Fibroblast of upper back skin (primary cell): Measurements from ENCODE around the gene LRRN3.
A peak's percentile ranks its signal among the peaks of the same experiment; 100 is the strongest.

Source experiments
- DNase-seq: peaks from one replicate; pipeline ENCODE4 v3.0.0-alpha.2; 2013

Gene LRRN3

DNA sequence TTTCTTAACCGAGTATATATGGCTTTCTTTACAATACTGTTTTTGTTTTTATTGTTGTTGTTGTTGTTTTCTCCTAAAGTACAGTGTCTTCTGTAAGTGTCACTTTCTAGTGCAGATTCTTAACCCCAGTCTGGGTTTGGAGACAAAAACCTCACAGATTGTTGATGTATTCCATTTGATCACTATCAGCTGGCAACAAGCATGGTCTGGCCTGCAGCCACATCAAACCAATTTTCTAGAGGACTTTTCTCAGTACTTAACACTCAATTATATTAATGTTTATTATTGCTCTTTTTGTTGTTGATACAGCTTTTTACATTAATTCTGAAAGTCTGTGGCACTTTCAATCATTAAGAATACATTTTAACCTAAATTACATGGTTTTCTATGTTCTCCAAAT, 17.1 kb downstream of the LRRN3 start:
- no peak for DNase-seq

DNA sequence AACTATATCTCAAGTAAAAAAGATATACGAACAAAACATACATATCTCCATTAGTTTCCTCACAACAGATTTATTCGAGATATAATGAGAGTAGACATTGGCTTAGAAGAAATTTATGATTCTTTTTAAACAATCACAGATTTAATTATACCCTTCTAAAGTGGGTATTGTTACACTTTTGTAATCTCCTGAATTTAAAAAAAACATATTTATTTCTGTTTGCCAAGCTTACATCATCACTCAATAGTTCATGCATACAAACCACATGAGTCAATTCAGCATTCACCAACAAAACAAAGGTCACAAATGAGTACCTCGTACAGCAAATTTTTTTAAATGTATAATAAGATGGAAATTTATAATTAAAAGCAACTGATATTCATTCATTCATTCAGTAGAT, 17.6 kb downstream of the LRRN3 start:
- DNase-seq, result no peak

DNA sequence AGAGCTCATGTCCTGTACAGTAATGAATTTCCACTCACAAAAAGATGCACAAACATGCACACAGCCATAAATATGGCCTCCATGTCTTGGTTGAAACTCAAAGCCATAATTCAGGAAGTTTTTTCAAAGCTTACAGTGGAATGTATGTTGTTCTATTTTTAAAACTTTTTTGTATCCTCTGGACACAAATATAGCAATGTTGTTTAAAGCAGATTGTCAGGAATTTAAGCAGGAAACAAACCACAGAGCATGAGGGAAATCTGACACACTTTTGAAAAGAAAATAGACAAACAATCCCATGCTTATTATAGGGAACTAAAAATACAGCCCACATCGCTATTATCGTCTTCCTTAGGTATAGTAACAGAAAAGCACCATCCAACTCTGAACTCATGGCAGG, 21.5 kb downstream of the LRRN3 start:
- peak; percentile 18 for DNase-seq

DNA sequence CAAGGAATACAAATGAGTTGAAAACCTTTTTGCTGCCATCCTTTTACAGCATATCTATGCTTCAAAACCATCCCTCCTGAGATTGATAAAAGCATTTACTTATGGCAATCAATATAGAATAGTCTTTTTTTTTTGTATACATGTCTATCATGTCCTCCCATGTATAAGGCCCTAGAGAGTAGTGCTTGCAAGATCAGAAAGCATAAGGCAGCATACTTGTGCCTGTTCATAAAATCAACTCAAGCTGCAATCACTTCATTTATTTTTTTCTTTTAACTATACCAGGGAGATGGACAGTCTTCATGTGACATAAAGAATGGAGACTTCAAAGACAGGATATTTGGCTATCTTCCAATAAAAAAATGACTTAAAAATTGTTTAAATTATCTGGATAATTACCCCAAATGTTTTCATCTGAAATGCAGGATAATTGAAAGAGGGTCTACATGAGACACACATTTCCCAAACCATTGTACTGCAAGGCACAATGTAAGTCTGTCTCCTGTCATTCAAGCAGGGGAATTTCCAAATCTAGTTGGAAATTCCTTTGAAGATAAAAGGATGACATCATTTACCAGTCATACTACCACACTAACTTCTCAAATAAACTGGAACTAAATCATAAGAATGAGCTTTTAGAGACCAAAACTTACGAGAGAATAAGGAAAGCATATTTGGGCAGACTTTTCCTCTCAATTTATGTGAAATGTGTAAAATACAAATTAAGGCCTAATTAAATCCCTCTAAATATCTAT, 22.5 kb downstream of the LRRN3 start:
- DNase-seq, result peak; percentile 60

DNA sequence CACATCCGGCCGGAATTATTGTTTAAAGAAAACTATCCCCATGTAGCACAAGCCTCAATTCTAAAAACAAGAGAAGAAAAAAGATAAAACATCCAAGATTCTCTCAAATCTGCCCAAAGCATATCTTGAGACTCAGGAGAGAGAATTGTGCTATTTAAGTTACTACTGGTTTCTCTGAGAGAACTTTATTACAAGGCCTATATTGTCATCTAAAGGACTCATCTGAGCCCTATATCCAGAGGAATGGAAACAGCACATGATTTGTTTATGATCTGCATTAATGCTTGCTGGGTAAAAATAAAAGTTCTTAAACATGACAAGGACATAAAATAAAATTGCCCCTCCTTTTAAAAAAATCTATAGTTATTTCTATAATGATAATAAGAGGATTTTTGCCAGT, 25.0 kb downstream of the LRRN3 start:
- no peak for DNase-seq

DNA sequence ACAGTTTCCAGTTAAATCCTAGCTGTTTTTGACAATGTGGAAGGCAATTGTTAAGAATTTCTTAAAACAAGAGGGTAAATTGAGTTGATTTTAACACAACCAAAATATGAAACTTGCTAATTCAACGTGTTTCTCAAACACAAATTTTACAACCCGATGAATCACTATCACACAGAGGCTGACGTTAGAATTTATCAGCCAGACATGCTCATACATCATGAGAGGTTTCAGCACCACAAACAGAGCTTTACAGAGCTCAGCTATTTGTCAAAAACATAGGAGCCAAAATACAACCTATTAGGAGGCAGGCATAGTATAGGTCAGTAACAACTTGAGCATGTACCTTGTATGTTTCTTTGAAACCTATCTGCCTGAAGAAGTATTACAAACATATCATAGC, 36.1 kb downstream of the LRRN3 start:
- DNase-seq, result peak; percentile 45

DNA sequence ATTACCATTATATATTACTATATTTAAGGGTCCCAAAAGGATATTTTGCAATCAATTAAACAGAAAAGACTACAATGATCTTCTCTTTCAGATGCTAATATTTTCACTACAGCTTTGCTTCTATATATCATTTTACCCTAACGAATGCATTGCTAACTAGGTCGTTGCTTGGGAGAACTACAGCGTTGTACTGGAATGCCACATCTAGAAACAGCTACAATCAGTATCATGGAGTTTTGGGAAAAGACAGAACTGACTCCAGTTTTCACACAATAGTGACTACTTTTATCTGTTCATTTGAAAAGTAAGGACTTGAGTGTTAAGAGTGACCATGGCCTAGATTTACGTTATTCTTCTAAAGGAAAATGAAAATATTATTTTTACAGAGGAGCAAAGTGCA, 38.5 kb downstream of the LRRN3 start:
- DNase-seq, result no peak

DNA sequence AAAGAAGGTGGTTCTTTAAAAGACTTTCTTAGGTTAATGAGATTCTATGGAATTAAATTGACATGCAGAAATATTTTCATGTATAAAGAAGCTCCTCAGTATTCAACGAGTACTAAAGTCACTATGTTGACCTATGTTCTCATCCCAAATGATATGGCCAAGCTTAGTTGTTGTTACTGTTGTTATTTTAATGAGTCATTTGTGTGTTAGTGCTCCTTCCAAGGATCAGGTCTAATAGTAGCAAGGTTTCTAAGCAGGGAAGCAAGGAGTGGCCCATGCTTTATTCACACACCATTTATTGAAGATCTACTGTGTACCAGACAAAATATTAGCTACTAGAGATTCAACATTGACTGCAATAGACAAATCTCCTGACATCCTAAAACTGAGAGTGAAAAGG, 41.9 kb downstream of the LRRN3 start:
- DNase-seq, result no peak

DNA sequence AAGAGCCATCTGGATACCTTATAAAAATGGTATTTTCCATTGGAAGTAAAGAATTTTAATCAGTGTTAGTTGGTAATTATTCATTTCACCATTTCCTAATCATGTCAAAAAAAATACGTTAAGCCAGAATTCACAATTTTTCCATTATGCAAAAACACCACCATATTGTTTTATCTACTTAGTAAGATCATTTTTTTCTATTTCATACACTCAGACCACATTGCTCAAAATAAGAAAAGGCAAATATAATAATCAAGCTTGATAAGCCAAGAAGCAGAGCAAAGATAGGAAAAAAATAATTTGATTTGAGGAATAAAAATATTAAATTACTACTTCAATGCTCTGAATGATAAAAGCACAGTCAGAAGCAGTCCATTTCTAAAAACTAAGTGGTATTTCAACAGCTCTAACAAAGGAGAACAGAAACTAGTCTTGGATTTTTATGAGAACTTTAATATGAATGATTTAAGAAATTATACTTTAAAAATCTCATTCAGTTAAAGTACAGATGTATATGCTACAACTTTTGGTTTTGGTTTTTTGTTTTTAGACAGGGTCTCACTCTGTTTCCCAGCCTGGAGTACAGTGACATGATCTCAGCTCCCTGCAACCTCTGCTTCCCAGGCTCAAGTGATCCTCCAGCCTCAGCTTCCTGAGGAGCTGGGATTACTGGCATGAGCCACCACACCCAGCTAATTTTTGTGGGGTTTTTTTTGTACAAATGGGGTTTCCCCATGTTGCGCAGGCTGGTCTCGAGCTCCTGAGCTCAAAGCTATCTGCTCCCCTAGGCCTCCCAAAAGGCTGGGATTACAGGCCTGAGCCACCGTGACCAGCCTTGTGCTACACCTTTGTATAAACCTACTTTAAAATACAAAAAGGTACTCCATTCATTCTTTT, 46.6 kb downstream of the LRRN3 start:
- DNase-seq, result no peak

DNA sequence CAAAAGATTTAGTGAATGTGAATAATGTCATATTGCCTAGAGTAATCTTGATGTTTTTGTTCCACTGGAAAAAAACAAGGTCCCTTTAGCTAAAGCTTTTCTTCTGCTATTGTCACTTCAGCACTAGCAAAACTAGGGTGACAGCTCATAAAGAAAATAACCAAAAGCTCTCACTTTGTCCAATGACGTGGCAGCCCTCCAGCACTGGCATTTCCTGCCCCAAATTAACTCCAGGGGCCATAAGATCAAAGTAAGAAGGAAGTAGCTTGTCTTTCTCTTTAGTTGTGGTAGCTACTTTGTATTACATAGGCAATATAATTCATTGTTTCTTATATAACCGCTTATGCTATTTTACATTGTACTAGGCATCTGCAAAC, 47.3 kb downstream of the LRRN3 start:
- DNase-seq, result peak; percentile 67

DNA sequence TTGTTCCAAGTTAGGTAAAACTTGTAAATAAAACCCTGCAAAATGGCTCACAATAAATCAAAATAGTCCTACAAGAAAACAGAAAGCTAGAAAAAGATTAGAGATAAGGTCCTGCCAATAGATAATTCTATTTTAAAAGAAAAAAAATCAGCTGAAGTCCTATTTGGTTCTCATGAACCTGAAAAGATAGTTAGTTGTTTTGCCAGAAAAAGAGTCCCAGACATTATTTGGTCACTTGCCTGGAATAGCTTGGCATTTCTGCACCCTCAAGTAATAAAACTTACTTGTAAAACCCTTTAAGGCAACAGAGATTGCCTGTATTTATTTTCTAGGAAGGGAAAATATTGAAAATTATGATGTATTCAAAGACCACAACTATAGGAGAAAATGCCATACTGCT, 47.7 kb downstream of the LRRN3 start:
- DNase-seq, result no peak

DNA sequence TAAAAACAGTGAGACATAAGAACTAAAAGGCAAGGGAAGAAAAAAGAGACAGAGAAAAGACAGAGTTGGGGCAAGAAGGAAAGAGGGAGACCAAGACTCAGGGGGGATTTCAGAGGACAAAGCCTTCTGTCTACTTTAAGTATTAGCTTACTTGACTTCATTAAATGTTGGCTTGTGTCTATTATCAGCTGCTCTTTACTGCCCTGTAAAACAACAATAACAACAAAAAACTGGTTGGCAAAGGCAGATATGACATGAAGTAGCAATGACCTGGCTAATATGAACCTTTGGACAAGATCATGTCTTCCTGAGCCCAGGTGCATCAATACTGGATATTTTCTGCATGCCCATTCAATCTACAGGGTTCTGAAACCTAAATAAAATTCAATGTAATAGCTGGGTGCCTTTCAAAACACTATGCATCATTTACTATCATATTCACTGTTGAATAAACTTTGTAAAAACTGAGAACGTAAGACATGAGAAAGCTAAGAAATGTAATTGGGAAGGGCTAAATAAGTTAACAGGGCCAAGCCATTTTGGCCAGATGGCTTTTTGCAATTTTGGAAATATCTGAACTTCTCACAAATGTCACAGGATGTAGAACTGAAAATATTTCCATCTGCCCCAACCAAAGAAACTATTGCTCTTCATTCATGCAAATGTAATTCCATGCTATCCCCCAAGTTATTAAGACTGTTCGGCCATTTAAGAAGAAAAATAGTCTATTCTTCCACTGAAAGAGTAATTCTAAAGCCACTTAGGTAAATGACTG, 49.4 kb downstream of the LRRN3 start:
- no peak for DNase-seq

DNA sequence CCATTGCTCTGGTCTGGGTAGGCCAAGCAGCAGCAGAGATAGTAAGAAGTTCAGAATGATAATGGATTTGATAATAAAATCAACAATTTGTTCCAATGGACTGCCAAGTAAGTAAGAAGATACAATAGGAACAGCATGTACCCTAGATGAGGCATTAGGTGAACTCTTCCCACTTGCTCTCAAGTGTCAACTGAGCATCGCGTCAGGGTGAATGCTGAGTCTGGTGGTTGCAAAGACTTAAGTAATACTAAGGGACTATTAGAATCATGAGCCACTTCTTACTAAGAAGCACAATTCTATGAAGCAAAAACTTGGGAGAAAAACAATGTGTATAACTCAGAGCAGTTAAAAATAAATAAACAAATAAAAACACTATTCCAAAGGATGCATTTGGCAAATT, 54.5 kb downstream of the LRRN3 start:
- DNase-seq, result no peak

DNA sequence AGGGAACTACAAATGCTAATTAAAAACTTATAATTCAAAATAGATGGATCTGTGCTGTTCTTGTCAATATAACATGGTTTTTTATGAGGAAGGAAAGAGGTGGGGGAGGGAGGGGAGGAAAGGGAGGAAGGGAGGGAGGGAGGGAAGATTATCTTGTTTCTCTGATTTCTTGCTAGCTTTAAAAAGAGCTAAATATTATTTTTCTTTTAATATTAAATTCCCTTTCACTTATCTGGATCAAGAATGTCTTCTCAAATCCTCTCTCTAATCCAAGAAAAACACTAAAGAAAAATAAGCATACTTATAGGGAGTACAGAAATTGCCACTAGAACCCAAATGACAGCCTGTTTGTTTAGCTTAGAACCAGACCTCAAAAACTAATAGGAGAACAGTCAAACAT, 55.2 kb downstream of the LRRN3 start:
- no peak for DNase-seq

DNA sequence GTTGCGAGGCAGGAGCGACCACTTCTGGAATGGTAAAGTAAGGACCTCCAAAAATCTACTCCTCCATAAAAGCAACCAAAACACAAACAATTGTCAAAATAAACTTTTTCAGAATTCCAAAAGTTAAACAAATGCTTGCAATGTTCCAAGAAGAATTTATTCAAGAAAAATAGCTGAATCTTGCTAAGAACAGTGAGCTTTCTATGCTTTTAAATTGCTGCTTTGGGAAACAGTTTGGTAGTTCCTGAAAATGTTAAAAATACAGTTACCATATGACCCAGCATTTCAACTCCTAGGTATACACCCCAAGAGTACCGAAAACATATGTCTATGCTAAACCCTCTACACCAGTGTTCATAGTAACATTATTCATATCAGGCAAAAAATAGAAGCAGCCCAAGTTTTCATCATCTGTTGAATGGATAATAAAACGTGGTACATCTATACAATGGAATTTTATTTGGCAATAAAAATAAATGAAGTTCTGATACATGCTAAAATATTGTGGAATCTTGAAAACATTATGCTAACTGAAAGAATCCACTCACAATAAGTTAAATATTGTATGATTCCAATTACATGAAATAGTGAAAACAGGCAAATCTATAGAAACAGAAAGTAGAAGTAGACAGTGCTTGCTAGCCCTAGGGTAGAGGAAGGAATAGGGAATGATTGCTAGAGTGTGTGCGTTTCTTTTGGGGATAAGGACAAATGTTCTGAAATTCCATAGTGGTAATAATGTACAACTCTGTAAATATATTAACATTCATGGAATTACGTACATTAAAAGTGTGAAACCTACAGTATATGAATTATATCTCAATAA, 57.0 kb downstream of the LRRN3 start:
- DNase-seq, result no peak

DNA sequence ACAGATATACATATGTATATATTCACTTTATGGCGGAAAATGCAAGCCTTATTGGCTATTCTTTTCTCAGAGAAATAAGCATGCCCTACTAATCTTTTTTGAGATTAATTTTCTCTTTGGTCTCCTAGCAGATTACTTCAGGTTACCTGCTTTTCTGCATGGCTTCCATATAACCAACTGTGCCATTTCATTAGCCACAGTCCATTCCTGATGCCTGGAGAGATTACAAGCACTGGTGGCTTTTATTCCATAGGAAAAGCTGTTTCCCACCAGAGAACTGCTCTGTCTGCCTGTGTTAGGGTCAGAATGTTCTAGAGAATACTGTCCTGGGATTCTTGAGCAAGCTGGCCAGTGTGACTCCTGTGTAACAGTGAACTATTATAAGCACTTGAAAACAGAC, 59.8 kb downstream of the LRRN3 start:
- no peak for DNase-seq

DNA sequence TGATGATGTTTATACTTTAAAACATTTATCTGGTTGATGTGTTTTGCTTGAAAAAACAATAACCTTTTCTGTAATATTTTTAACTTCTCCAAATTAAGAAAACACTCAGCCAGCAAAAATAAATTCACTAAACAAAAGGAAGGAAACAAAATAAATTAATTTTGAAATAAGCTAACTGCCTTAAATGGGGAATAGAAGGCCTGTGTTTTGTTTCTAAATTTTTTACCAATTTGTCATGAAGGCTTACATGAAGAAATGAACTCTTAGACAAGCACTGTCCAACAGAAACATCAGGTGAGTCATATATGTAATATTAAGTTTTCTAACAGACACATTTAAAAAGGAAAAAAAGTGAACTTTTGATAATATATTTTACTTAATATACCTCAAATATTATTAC, 68.5 kb downstream of the LRRN3 start:
- peak; percentile 61 for DNase-seq

DNA sequence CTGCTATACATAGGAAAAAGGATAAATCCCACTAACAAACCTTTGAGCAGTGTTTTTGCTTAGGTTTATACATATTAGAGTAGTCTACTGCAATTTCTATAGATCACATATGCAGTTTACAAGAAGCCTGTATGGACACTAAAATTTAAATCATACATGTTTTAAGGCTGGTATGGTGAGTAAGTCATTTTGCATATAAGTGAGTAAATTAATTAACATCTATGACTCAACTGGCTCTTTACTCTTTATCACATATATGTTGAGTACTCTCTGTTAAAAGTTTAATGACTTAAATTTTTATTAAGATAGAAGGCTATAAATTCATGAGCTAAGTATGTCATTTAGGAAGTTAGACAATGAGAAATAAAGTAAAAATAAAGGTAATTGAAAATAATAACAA, 69.4 kb downstream of the LRRN3 start:
- DNase-seq, result no peak

DNA sequence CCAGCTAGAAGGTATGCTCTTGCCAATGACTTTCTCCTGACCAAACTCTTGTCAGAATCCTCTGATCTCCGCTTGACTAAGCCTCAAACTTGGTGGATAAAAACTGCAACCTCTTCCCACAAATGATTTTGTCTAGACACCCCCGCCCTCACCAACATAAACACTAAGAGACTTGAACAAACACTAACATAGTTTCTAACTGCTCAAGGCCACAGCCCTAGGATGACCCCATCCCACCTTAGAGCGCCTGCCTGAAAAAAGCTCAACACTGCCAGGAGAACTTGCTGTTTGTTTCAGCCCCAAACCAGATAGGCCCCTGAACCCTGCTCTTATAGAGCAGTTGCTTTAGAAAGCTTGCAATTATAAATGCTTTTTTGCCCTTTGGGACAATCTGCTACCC, 71.8 kb downstream of the LRRN3 start:
- no peak for DNase-seq

DNA sequence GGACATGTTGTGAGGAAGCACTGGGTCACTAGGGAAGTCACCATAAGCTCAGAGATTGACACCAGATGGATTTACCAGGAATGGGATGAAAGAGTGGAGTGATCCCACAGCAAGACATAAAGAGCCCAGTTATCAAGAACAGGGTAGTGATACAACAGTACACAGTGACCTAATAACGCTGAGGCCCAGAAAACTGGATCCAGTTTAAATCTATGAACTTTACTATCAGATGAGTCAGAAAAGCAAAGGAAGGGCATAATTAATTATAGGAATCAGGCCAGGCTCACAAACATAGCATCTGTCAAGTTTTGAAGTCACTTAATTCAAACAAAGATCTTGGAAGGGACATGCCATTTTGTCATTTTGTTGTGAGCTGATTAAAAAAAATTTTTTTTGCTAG, 73.5 kb downstream of the LRRN3 start:
- no peak for DNase-seq

DNA sequence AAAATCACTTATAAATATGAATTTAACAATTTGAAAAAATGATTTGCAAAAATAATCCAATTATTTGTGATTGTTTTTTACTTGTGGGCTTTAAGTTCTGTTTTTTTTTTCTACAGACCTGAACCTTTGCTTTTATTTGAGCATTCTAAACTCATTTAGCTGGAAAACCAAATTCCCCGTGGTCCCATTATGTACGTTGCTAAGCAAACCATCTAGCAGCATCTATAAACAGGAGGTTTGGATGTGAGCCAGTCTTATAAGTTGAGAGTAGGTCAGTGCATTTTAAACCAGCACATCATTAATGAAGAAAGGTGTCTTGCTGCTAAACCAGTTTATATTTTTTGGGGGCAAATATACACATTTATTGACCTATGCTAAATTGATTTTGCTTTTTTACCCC, 77.3 kb downstream of the LRRN3 start:
- DNase-seq, result peak; percentile 73

DNA sequence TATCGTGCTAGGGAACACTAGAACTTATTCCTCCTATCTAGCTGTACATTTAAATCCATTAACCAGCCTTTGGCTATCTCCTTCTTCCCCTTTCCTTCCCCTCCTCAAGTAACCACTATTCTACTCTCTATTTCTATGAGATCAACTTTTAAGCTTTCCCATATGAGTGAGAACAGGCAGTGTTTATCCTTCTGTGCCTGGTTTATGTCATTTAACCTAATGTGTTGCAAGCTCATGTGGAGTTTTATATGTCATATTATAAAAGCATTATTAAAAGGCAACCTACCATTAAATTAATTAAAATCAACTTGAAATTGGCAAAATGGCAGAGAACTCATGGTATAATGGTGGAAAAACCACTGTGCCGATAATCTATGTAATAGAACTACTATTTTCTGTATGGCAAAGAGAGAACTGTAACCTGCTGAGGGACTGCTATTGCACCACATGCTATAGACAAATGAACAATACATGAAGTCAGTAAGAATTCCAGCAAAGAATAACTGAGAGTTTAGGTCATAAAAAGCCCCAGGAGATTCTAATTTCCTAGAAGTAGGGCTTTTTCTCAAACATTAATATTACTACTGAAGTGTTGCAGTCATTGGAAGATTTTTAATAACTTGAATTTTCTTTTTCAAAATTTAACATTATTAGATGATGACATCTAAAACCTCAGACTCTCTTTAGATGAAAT, 81.8 kb downstream of the LRRN3 start:
- DNase-seq, result peak; percentile 13
